GM18870 (cell line): Measurements from ENCODE around the gene NIPAL4.
"Not testable (repeated sequence)": the region's sequence is repeated elsewhere in the genome, so short reads cannot be mapped to it uniquely, and the experiment has no call there.

Experiments
- ATAC-seq: cut with Tn5 transposase; IDR thresholded peaks from one replicate; pipeline ENCODE4 v1.9.1; 2021; ENCODE audit warnings: moderate library complexity; ENCODE audit not compliant: unreplicated experiment

Gene NIPAL4

DNA sequence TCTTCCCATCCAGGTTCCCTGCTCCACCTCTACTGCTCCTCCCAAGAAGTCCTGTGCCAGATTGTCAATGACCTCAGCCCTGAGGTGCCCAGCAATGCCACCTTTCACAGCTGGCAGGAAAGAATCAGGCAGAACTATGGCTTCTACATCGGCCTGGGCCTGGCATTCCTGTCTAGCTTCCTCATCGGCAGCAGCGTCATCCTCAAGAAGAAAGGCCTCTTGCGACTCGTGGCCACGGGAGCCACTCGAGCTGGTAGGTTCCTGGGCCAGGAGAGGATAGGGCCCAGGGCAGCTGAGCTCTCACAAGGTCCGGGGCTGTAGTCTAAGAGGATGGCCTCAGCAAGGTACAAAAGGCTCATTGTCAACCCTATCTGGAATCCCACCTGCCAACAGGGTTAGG, 3.1 kb downstream of the NIPAL4 start:
- no peak for ATAC-seq

GRCh38 chr5:157463621-157464518, 3.9 kb downstream of the NIPAL4 start:
- no peak for ATAC-seq

DNA sequence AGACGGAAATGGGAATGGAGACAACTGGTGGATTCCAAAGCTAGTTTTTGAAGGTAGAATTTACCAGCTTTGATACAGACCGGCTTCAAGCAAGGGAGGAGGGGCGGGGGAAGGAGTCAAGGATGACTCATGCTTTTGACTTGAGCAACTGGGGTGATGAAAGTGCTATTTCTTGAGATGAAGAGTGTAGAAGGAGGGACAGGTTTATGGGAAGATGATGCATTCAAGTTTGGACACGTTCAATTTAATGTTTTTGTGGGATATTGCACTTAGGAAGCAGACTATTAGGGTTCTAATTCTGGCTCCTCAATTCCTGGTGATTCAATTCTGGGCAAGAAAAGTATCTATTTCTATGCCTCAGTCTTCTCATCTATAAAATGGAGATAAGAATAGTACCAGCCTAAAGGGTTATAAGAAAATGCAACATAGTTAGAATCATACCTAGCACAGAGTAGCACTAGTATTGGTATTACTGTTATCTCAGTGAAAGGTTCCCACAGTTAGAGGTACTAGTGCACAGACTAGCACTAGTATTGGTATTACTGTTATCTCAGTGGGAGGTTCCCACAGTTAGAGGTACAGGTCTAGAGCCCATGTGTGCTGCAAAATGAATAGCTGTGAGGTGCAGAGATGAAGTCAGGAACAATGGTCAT, 4.6 kb downstream of the NIPAL4 start:
- ATAC-seq, result peak; percentile 98

GRCh38 chr5:157468293-157468965, 8.4 kb downstream of the NIPAL4 start:
- no peak for ATAC-seq

GRCh38 chr5:157469073-157469472, 9.1 kb downstream of the NIPAL4 start:
- ATAC-seq, result no peak

DNA sequence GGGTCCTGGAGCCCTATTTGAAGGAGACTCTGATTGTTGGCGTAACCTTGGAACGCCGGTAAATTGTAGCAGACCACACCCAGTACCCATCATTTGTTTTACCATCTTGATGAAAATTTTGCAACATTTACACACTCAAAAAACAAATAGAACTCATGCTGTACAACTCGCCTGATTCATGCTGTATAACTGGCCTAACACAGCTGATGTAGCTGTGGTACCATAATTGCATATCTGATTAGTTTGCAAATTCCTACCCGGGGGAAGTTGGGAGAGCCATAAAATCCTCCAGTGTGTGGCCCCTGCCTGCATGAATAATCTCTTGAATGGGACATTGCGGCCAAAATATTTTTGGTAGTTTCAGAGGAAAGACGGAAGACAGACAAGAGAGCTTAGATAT, 9.7 kb downstream of the NIPAL4 start:
- no peak for ATAC-seq

GRCh38 chr5:157470631-157471030, 10.6 kb downstream of the NIPAL4 start:
- ATAC-seq, result no peak

DNA sequence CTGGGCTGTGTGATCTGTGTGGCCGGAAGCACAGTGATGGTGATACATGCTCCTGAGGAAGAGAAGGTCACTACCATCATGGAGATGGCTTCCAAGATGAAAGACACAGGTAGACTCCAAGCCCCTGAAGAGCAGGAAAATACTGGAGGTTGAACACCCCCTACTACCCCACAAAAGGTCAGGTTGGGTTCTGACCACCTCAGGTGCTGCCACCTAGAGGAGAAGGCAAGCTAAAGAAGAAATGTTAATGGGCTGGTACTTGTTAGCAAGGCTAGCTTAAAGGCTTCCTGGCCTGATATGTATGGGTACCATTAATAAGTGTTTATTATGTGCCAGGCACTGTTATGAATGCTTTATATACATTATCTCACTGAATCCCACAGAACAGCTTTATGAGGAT, 11.7 kb downstream of the NIPAL4 start:
- ATAC-seq, result no peak

GRCh38 chr5:157473383-157474320, 13.6 kb downstream of the NIPAL4 start:
- no peak for ATAC-seq

DNA sequence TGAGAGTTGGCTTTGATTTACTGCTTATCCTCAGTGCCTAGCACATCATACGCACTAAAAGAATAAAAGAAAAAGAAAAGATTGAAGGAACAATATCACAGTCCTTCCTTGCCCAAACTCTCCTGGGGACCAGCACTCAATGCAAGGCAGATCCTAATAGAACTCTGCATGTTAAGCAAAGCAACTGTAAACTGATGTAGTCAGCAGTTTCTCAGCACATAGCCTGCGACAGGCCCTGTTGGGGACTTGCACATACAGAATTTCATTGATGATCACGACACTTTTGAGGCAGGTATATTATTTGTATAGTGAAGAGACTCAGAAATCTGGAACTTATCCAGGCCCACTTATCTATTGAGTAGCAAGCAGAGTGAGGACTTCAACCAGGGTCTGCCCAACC, 15.4 kb downstream of the NIPAL4 start:
- no peak for ATAC-seq

GRCh38 chr5:157476702-157477408, 16.8 kb downstream of the NIPAL4 start:
- ATAC-seq, result no peak

- ATAC-seq, result no peak
These were observed 17.9 kb downstream of the NIPAL4 start for GRCh38 chr5:157477814-157478494.

DNA sequence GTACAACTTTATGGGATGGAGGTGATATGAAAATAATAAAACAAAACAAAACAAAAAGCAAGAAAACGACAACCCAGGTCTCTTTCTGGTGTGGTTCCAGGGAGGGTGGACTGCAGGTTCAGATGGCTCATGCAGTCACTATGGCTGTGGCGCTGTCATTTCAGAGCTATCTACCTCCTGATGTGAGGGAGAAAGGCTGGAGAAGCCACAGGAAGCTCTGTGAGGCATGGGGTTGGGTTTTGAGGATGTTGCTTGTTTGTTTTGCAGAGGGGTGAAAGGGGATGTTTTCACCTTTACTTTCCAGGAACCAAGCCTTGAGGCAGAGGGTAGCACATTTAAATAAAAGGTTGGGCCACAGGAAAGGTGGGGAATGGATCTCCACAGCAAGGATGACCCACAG, 18.7 kb downstream of the NIPAL4 start:
- ATAC-seq, result no peak

- ATAC-seq, result no peak
These were observed 19.2 kb downstream of the NIPAL4 start for GRCh38 chr5:157479166-157479565.

GRCh38 chr5:157479612-157480510, 19.8 kb downstream of the NIPAL4 start:
- ATAC-seq, result no peak

- ATAC-seq, result no peak
These were observed 21.3 kb downstream of the NIPAL4 start for GRCh38 chr5:157481265-157481664.

- no peak for ATAC-seq
These were observed 21.7 kb downstream of the NIPAL4 start for GRCh38 chr5:157481666-157482065.

DNA sequence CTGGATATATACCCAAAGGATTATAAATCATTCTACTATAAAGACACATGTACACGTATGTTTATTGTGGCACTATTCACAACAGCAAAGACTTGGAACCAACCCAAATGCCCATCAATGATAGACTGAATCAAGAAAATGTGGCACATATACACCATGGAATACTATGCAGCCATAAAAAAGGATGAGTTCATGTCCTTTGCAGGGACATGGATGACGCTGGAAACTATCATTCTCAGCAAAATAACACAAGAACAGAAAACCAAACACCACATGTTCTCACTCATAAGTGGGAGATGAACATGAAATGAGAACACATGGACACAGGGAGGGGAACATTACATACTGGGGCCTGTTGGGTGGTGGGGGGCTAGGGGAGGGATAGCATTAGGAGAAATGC, 22.7 kb downstream of the NIPAL4 start:
- not testable (repeated sequence) for ATAC-seq
